ENCODE results near the gene RPLP2.

The RPLP2 gene

GRCh38 chr11:854601-855329 lies 45.0 kb downstream of the RPLP2 start:
- no peak for DNase-seq

GRCh38 chr11:855330-855674 lies 45.5 kb downstream of the RPLP2 start:
- no peak for DNase-seq

- no peak for DNase-seq
These were observed 46.0 kb downstream of the RPLP2 start for GRCh38 chr11:855796-856195.

DNA sequence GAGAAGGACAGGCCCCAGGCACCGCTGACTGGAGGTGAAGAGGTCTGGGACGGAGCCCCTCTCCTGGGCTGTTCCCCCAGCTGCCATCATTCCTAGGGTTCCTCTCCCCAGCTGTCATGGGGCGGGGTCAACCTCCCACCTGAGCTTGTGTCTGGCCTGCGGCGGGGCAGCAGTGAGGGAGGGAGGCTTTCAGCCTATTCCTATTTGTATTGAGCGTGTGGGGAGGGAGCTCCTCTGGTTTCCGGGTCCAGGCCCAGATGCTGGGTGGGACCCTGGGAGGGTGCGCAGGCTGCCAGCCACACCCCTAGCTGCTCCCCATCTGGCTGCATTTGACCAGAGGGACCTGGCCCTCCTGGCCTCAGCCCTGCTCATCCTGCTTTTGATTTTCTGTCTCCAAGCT lies 46.6 kb downstream of the RPLP2 start:
- no peak for DNase-seq

DNA sequence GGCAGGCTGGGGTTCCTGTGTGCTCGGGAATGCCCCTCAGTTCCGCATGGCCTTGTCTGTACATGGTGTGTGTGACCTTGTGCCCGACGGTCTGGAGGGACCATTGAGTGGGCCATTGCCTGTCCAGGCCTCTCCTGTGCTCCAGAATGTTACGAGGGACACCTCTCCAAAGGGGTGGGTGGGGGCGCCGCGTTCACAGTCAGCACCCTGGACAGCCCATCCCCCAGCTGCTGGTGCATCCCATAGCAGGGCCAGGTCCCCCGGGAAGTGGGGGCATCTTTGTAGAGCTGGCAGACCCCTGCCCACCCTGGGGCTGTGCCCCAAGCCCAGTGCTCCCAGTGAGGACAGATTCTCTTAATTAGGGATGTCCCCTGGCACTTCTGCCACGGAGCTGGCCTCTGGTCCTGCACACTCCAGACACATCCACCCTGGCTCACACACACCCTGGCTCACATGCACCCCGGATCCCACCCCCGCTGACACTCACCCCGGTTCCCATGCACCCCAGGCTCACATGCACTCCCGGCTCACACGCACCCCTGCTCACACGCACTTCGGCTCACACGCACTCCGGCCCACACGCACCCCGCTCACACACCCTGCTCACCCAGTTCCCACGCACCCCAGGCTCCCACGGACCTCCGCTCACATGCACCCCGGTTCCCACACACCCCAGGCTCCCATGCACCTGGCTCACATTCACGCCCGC lies 48.4 kb downstream of the RPLP2 start:
- no peak for DNase-seq

DNA sequence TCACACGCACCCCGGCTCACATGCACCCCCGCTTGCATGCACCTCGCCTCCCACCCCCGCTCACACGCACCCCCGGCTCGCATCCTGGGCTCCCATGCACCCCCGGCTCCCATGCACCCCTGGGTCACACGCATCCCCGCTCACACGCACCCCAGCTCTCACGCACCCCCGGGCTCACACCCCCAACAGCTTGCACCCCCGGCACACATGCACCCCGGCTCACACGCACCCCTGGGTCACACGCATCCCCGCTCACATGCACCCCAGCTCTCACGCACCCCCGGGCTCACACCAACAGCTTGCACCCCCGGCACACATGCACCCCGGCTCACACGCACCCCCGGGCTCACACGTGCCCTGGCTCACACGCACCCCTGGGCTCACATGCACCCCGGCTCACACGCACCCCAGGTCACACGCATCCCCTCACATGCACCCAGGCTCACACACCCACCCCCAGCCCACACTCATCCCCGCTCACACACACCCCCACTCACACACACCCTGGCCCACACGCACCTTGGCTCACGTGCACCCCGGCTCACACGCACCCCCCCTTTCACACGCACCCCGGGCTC lies 49.1 kb downstream of the RPLP2 start:
- no peak for DNase-seq

- peak; percentile 77 for DNase-seq
These were observed 49.8 kb downstream of the RPLP2 start for GRCh38 chr11:859394-860131.

DNA sequence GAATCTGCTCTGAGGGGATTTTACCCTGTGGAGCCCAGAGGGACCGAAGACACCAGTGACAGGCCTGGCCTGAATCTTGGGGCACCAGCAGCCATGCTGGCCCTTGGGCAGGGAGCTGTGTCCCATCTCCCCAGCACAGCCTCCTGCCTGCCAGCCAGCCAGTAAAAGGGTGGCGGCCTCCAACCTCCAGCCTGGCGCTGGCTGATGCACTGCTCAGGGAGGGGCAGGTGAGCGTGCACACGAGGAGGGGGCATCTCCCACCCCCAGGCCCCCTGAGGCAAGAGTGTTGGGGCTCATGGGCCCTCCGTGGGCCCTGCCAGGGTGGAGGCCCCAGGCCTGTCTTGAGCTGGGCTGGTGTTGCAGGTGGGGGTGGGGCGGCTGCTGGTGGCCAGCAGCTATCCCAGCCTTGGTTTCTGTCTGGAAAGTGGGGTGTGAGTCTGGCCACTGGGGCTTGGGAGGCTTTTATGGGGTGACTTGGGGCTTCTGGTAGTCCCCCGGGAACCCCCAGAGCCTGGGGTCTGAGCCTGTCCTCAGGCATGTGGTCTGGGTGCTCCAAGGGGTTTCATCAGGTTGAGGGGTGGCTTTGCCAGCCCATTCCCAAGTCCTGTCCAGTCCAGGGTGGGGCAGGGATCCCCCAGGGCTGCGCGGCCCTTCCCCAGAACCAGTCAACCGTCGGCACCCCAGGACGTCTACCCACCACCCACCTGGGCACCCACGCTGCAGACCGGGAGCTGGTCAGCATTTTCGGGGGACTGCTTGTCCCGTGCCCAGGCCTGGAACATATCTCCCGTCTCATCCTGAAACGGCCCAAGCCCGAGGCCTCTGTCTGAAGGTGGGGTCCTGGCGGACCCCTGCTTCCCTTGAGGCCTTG lies 50.7 kb downstream of the RPLP2 start:
- no peak for DNase-seq

GRCh38 chr11:861105-861479 lies 51.3 kb downstream of the RPLP2 start:
- DNase-seq, result no peak

DNA sequence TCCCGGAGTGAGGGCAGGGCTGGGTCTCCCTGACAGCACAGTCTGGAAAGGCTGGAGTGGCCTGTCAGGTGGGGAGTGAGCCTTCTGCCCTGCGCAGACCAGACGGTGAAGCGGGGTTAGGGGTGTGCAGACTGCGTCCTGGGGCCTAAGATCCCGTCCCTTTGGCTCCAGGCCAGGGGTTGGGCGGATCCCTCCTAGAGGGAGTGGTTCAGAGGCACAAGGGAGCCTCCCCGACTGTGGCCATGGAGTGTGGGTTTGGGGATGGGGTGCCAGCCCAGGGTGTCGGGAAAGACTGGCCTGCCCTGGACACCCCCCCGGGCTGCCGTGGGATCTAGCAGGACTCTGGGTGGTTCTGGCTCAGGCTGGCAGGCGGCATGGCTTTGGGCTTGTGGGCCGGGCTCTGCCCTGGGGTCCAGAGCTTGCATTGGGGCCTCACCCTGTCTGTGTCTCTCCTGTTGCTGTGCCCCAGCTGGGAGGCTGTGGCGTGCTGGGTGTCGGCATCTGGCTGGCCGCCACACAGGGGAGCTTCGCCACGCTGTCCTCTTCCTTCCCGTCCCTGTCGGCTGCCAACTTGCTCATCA lies 52.4 kb downstream of the RPLP2 start:
- no peak for DNase-seq
